LNCaP clone FGC (cell line): ENCODE data around the gene C16orf95.
"Not testable (repeated sequence)": the region's sequence is repeated elsewhere in the genome, so short reads cannot be mapped to it uniquely, and the experiment has no call there.

Experiments
- DNase-seq: peaks from one replicate; pipeline ENCODE4 v3.0.0-alpha.2; 2011; ENCODE audit warnings: low read depth
- H3K4me3 ChIP-seq: 2 replicates; pipeline ENCODE4 v1.5.1; 2011; ENCODE audit warnings: mild to moderate bottlenecking, low read depth, low read length, control low read depth
- CTCF ChIP-seq: IDR thresholded peaks from 2 replicates; pipeline ENCODE4 v1.5.1; 2012; ENCODE audit warnings: mild to moderate bottlenecking; ENCODE audit not compliant: control insufficient read depth, insufficient read depth; ENCODE audit errors: extremely low read depth

The C16orf95 gene

GRCh38 chr16:87342978-87343752 lies 26.0 kb upstream of the C16orf95 start:
- TF ChIP-seq CTCF, result no peak
- no peak overlapping the region for H3K4me3 ChIP-seq
- DNase-seq, result no peak

DNA sequence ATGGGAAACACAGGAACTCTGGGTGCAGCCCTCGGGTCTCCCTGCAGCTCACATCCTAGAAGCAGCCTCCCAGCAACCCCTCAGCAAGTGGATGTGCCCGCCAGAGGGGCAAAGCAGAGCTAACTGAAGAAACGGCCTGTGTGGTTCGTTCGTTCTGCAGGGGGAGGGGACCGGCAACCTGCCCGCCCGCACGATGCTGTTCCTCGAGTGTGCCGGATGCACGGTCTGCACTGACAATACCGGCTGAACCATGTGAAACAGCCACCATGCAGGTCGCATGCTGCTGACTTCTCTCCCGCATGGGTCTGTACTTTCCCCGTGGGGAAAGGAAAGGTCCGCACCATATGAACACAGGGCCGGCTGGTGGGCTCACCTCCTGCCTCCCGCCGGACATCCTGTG lies 25.3 kb upstream of the C16orf95 start:
- no peak for DNase-seq
- no peak overlapping the region for H3K4me3 ChIP-seq
- no peak for TF ChIP-seq CTCF

DNA sequence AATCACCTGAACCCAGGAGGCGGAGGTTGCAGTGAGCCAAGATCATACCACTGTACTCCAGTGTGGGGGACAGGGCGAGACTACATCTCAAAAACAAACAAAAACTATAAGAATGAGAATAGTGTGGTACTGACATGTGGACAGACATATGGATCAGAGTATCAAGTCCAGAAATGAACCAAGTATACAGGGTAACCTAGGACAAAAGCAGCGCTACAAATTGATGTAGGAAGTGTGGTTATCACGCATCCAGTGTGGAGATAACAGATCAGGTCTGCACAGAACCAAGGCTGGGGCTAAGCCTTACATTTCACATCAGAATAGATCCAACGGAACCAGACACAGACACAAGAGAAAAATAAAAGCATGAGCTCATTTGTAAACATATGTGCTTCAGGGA lies 23.0 kb upstream of the C16orf95 start:
- no peak for DNase-seq
- no peak overlapping the region for H3K4me3 ChIP-seq
- no peak for TF ChIP-seq CTCF

- DNase-seq, H3K4me3 ChIP-seq: not testable (repeated sequence)
Observed at GRCh38 chr16:87339724-87340105, 22.5 kb upstream of the C16orf95 start.

DNA sequence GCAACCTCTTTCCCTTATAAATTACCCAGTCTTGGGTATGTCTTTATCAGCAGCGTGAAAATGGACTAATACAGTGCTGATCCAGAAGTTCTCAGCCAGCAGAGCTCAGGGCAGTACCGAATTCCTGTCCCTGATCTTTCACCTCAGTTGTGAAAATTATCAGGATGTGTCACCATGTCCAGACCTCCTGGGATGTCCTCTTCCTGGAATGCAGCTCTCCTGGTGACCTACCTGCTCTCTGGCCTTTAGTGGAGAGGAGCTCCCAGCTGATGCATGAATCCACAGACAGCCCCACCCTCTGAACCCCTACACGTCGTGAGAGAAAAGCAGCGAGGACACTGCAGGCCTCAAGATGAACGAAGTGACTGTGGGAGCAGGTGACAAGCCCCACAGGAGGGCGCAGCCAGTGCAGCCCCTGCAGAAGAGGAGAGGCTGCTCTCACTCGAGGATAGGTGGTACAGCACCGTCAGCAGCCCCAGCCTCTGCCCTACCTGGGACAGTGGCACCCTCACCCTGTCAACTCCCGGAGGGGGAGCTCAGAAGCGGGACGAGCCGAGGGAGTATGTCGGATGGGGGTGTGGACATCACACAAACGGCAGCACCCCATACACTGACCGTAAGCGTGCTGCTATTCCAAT lies 22.0 kb upstream of the C16orf95 start:
- no peak for TF ChIP-seq CTCF
- no peak for DNase-seq
- no peak overlapping the region for H3K4me3 ChIP-seq

DNA sequence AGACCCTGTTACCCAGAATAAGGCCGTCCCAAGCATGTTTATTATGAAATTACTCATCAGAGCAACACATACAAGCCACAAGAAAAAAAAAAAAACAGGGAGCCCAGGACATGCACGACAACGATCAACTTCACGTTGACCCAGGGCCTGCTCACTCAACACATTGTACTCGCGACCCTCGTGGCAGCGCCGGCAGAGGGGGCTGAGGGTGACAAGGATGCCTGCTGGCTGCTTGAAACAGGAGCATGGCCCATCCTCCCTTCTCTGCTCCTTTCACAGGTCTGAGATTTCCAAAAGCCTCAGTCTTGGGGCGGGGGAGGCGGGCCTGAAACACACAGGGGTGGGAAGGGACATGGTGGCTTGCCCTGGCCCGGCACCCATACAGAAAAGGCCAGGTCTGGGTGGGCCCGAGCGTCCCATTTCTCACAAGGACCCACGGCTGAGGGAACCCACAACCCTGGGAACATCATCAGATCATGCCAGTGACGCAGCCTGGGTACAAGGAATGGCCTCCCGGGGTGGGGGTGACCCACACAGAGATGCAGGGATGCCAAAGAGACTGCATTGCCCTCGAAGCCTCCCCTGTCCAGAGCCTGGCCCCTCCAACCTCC lies 21.1 kb upstream of the C16orf95 start:
- no peak for DNase-seq
- H3K4me3 ChIP-seq, result no peak overlapping the region
- TF ChIP-seq CTCF, result no peak

GRCh38 chr16:87337262-87337771 lies 20.1 kb upstream of the C16orf95 start:
- TF ChIP-seq CTCF, result no peak
- DNase-seq, result no peak
- no peak overlapping the region for H3K4me3 ChIP-seq
